ENCODE data around the gene GDNF.

GDNF gene

DNA sequence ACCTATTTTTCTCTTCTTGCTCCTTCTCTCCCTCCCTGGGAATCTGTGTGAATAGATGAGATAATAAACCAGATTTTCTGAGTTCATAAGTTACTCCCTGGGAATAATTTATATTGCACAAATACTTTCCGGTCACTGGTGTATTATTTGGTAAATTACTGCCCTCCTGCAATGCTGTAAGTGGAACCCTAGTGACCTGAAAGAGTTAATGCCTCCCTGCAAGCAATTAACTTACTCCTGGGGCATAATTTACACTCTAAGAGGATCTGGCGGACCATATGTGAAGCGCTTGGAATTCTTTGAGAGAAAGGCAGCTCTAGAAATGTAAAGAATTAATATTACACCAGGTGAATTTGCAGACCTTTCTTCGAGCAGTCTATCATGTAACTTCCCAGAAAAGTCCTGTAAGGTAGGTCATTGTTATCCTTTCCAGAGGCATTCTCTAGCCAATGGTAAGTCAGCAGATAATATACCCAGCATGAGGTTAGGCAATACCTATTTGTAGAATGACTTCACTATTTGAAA is 7.0 kb upstream of the GDNF start:
- DNase-seq (ENCODE audit: low read depth in 2 of 2): no peak

GRCh38 chr5:37844009-37844408 is 4.2 kb upstream of the GDNF start:
- DNase-seq (ENCODE audit: low read depth in 2 of 2): no peak

DNA sequence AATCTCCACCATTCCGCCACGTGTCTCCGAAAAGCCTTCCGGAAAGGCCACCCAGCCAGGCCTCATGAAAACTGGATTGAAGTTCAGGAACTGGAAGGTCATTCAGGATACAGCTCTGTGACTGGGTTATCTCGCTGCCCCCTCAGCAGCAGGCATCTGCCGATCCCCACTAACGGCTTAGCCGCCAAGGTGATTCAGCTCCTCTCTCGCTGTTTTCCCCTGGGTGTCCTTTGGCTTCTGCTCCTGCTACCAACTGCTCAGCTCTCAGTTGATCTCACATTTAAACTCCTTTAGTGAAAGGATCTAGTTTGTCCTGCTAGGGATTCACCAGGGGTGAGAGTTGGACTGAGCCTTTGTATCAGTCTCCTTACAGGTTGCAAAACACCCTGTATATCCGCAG is 2.2 kb upstream of the GDNF start:
- DNase-seq (ENCODE audit: low read depth in 2 of 2): no peak

GRCh38 chr5:37841203-37841602 is 1.4 kb upstream of the GDNF start:
- DNase-seq (ENCODE audit: low read depth in 2 of 2): no peak

GRCh38 chr5:37840053-37841034 is 503 bp upstream of the GDNF start:
- DNase-seq (ENCODE audit: low read depth in 2 of 2): no peak

DNA sequence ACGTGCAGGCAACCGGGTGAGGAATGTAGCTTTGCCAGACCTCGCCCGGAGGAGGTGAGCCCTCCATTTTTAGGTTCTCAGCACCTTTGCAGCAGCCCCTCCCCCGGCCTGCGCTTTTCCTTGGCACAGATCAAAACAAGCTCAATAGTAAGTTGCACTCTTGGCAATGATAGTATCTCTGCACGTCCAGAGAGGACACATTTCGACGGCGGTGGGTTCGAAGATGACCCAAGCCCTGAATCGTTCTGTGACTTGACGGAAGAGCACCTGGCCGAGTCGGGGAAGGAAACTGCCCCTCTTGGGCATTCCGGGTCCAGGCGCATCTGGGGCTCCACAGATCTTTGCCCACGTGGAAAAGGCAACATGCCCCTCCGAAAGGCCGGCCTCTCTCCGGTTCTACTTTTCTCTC is 904 bp downstream of the GDNF start:
- no peak for DNase-seq (ENCODE audit: low read depth in 2 of 2)

DNA sequence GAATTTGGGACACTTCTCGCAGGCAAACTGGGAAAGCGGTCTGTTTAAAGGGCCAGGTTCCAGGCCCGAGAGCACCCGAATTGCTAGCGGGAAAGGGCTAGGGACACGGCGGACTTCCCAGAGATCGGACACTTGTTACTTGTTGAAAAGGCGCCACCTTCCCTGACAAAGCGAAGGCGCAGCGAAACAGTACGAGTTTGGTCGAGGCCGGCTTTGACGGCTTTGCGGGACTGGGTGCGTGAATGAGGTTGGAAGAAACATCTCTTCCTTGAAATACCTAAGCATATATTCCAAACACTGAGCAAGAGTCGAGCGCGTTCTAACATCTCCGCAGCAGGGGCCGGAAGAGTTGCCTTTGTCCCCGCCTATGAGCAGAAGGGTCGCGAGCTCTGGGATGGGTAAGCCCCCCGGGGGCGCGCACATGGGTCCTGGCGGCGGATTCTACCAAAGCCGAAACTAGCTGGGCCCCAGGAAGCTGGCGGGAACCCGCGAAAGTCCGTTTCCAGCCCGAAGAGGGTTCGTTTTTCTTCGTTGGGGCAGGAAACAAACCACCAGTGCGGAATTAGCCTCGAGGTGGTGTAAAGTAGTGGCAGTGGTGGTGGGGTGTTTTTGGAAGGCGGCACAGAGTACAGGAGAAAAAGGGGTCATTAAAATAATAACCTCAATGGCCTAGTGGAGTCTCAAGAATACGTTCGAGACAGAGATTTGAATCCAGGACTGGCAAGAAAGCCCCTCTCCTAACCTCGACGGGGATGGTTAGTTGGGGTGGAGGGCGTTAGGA is 1.5 kb downstream of the GDNF start:
- no peak for DNase-seq (ENCODE audit: low read depth in 2 of 2)

- DNase-seq (ENCODE audit: low read depth in 2 of 2): peak; percentile 70 to 75
Measured at GRCh38 chr5:37837414-37838032, 2.3 kb downstream of the GDNF start.

GRCh38 chr5:37836592-37837413 is 3.0 kb downstream of the GDNF start:
- DNase-seq (ENCODE audit: low read depth in 2 of 2): no peak

- no peak for DNase-seq (ENCODE audit: low read depth in 2 of 2)
Measured at GRCh38 chr5:37836235-37836591, 3.6 kb downstream of the GDNF start.

- no peak for DNase-seq (ENCODE audit: low read depth in 2 of 2)
Measured at GRCh38 chr5:37835380-37835973, 4.4 kb downstream of the GDNF start.

- DNase-seq (ENCODE audit: low read depth in 2 of 2): no peak
Measured at GRCh38 chr5:37834542-37835379, 5.1 kb downstream of the GDNF start.

DNA sequence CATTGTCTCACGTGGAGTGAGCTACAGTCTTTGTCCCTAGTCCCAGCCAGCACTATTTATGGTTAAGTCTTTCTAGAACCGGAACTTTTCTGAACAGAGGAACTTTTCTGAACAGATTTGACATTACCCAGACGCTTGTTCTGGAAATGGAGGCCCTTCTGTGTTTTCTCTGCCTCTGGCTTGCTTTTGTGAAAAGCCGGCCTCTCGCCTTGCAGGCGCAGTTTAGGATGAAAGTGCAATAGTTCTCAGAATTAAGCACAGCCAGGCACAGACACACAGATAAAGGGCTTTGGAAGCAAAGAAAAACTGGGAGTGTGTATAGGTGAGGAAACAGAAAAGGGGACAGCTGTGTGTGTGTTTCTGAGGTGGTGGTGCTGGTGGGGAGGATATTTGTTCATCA is 5.9 kb downstream of the GDNF start:
- DNase-seq (ENCODE audit: low read depth in 2 of 2): no peak

GRCh38 chr5:37831821-37832534 is 7.9 kb downstream of the GDNF start:
- DNase-seq (ENCODE audit: low read depth in 2 of 2): no peak

DNA sequence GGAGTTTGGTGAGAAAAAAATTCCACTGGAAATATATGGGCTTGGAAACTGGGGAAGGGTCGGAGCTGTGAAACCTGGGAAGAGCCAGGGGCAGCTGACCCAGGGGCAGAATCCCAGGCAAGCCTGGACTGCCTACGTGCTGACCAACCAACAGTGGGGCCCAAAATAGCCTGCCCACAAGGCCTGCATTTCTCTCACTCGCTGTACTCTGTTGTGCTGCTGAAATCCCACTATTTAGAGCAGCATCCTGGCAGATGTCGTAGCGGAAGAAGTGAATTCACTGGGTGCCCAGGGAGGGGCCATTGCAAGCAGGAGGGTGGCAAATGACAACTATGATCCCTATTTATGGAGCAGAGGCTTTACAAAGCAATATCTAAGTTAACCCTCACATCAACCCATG is 9.5 kb downstream of the GDNF start:
- DNase-seq (ENCODE audit: low read depth in 2 of 2): no peak

- no peak for DNase-seq (ENCODE audit: low read depth in 2 of 2)
Measured at GRCh38 chr5:37825334-37825915, 14.4 kb downstream of the GDNF start.

DNA sequence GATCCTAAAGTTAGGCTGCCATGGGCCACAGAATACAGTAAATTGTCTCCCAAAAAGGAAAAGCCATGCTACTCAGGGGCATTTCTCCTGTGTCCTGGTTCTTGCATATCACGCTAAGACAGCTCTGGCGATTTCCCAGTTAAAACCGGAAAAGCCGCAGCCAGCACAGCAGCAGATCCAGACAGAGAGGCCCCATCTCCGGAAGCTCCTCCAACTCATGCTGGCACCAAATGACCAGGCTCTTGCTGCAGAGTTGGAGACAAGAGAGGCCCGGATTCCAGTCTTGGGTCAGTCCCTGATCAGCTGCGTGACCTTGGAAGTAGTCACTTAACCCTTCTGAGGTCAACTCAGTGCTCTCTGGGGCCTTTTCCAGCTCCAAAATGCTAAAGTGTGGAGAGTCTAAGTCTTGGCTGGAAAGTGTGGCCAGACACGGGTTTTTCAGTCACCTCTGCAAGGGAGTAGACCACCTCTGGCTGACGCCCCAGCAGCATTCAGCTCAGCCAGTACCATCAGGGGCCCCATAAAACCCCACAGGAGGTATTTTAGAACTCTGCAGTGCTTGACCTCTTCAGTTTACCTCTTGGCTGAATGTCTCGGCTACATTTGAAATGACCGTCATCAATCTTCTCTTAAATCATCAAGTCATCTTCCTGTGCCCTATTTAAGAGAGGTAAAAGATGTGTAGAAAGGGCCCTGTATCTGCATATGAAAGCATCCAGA is 16.2 kb downstream of the GDNF start:
- DNase-seq (ENCODE audit: low read depth in 2 of 2): no peak

DNA sequence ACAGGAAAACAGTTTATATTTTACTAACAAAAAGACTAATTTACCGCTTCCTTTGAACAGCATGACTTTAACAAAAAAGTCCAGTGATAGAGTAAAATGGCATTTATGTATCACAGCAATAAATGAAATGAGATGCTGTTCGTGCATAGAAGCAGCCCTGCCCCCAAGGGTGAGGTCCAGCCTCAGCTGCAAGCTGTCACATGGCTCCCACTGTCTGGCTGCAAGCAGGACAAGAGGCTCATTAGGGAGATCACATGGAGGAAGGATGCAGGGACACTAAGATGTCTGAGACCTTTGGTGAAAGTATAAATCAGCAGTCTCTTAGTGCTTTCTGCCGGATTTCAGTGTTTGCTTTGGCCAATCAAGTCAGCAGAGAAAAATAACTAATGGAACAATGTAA is 23.0 kb downstream of the GDNF start:
- DNase-seq (ENCODE audit: low read depth in 2 of 2): no peak

All from stimulated activated CD4-positive, alpha-beta T cell treated with anti-CD3 and anti-CD28 coated beads, Interleukin-4, amount 100 ng/mL, for 48 hours (primary cell).